GM19455 (cell line): ENCODE measurements around the gene RBM26.

Experiments used
- ATAC-seq: cut with Tn5 transposase; IDR thresholded peaks from one replicate; pipeline ENCODE4 v1.9.1; 2021; ENCODE audit not compliant: unreplicated experiment

The RBM26 gene

GRCh38 chr13:79423801-79424642 lies 18.0 kb upstream of the RBM26 start:
- peak; percentile 85 for ATAC-seq

GRCh38 chr13:79423340-79423739 lies 17.3 kb upstream of the RBM26 start:
- ATAC-seq, result no peak

- no peak for ATAC-seq
Observed at GRCh38 chr13:79419365-79419764, 13.3 kb upstream of the RBM26 start.

- ATAC-seq, result no peak
Observed at GRCh38 chr13:79417741-79418140, 11.7 kb upstream of the RBM26 start.

GRCh38 chr13:79413521-79413920 lies 7.5 kb upstream of the RBM26 start:
- no peak for ATAC-seq

GRCh38 chr13:79409828-79410227 lies 3.8 kb upstream of the RBM26 start:
- ATAC-seq, result no peak

GRCh38 chr13:79407349-79407979 lies 1.4 kb upstream of the RBM26 start:
- ATAC-seq, result no peak

- ATAC-seq, result peak; percentile 32
Observed at GRCh38 chr13:79406597-79406908, 498 bp upstream of the RBM26 start.

- peak; percentile 47 for ATAC-seq
Observed at GRCh38 chr13:79405501-79405830, 589 bp downstream of the RBM26 start.

GRCh38 chr13:79404985-79405384 lies 1.1 kb downstream of the RBM26 start:
- no peak for ATAC-seq

GRCh38 chr13:79404361-79404760 lies 1.7 kb downstream of the RBM26 start:
- ATAC-seq, result no peak

GRCh38 chr13:79403113-79403512 lies 2.9 kb downstream of the RBM26 start:
- ATAC-seq, result no peak

- no peak for ATAC-seq
Observed at GRCh38 chr13:79402679-79403078, 3.4 kb downstream of the RBM26 start.

- no peak for ATAC-seq
Observed at GRCh38 chr13:79402074-79402635, 3.9 kb downstream of the RBM26 start.

GRCh38 chr13:79401259-79402070 lies 4.6 kb downstream of the RBM26 start:
- peak; percentile 20 for ATAC-seq

GRCh38 chr13:79398915-79399314 lies 7.1 kb downstream of the RBM26 start:
- no peak for ATAC-seq

GRCh38 chr13:79398127-79398526 lies 7.9 kb downstream of the RBM26 start:
- no peak for ATAC-seq

- ATAC-seq, result no peak
Observed at GRCh38 chr13:79395881-79396280, 10.2 kb downstream of the RBM26 start.

- peak; percentile 69 for ATAC-seq
Observed at GRCh38 chr13:79393564-79394249, 12.3 kb downstream of the RBM26 start.

- peak; percentile 49 for ATAC-seq
Observed at GRCh38 chr13:79392882-79393563, 13.0 kb downstream of the RBM26 start.
